Measurements from ENCODE around the gene KIF4B.
"Not testable (repeated sequence)": the region's sequence is repeated elsewhere in the genome, so short reads cannot be mapped to it uniquely, and the experiment has no call there.

DNA sequence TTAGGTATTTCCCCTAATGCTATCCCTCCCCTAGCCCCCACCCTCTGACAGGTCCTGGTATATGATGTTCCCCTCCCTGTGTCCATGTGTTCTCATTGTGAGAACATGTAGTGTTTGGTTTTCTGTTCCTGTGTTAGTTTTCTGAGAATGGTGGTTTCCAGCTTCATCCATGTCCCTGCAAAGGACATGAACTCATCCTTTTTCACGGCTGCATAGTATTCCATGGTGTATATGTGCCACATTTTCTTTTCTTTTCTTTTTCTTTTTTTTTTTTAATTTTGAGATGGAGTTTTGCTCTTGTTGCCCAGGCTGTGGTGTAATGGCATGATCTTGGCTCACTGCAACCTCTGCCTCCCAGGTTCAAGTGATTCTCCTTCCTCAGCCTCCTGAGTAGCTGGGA, 7.3 kb upstream of the KIF4B start:
- TF ChIP-seq, protein P1, sequence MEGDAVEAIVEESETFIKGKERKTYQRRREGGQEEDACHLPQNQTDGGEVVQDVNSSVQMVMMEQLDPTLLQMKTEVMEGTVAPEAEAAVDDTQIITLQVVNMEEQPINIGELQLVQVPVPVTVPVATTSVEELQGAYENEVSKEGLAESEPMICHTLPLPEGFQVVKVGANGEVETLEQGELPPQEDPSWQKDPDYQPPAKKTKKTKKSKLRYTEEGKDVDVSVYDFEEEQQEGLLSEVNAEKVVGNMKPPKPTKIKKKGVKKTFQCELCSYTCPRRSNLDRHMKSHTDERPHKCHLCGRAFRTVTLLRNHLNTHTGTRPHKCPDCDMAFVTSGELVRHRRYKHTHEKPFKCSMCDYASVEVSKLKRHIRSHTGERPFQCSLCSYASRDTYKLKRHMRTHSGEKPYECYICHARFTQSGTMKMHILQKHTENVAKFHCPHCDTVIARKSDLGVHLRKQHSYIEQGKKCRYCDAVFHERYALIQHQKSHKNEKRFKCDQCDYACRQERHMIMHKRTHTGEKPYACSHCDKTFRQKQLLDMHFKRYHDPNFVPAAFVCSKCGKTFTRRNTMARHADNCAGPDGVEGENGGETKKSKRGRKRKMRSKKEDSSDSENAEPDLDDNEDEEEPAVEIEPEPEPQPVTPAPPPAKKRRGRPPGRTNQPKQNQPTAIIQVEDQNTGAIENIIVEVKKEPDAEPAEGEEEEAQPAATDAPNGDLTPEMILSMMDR (IDR thresholded peaks at IDR 0.05 in 8 of 11, conservative IDR thresholded peaks at IDR 0.05 in 3 of 11) = not testable (repeated sequence)
- not testable (repeated sequence) for TF ChIP-seq POLR2AphosphoS5, POLR2A (IDR thresholded peaks at IDR 0.05)

All from spleen (tissue), 7 donors.